ENCODE results near the gene HSPB1. TPM values are rescaled to one million over a fixed set of nuclear protein-coding genes. Genes with fewer than 3 reads are reported as not detected.

HSPB1 gene
- 10 to 100 TPM; 41.9 to 43.1 TPM for total RNA-seq
- 100 to 1,000 TPM in 1 of 2 donors, 10 to 100 TPM in 1; 49.7 to 111 TPM for polyA plus RNA-seq

GRCh38 chr7:76302347-76303201 is at the start of gene HSPB1:
HSPB1 (plus strand) TSS chr7:76302673; CDS start chr7:76302713, 40 bp downstream.
- H3K4me3 ChIP-seq (ENCODE audit: low read length in 2 of 2): peak within 1 kb of the TSS; percentile 61 to 63
- POLR2A ChIA-PET (ENCODE audit: partially characterized antibody): interaction anchor here (1.0 to 3.3 kb wide), 5 partner anchors 11 to 56 kb away, joined by 3 to 26 read pairs (median 9); partner anchors contain the start of gene YWHAG

GRCh38 chr7:76254781-76255180 is 47.7 kb upstream of the HSPB1 start:
- Mint-ChIP-seq H3K9me3 (no peaks in the 10 kb centered on the region), H3K4me1 (peaks cover 0 to 8% (median 0%) of the 10 kb centered on the region in 4 donors), H3K27ac (no peak overlapping the region), H3K36me3 (no peaks in the 10 kb centered on the region), H3K4me3 (no peak overlapping the region), H3K27me3 (peaks cover 11 to 17% of the 10 kb centered on the region in 2 donors)
- intact Hi-C loops (cut with micrococcal nuclease): no loop called here
- no peaks in the 10 kb centered on the region for H3K9me3 ChIP-seq (ENCODE audit: control insufficient read depth in 1 of 2, low read length in 2 of 2)
- ChIA-PET CTCF (ENCODE audit: partially characterized antibody) (interaction anchor here (0.6 to 1.4 kb wide), 3 partner anchors 9 to 1607 kb away, joined by 3 to 6 read pairs (median 3); no protein-coding TSS in a partner anchor), POLR2A (ENCODE audit: partially characterized antibody) (no interaction called here)
- H3K27me3 ChIP-seq (ENCODE audit: insufficient read depth, low read length): no peaks in the 10 kb centered on the region
- H3K27ac ChIP-seq (ENCODE audit: low read depth, low read length): no peak overlapping the region
- DNase-seq: no peak
- no peaks in the 10 kb centered on the region for H3K4me1 ChIP-seq (ENCODE audit: insufficient read depth, low read length)
- no peak overlapping the region for H3K4me3 ChIP-seq (ENCODE audit: low read length in 2 of 2)
- H3K36me3 ChIP-seq (ENCODE audit: insufficient read depth, low read length): no peaks in the 10 kb centered on the region

More at GRCh38 chr7:76302347-76303201, at the start of gene HSPB1:
- H3K27ac ChIP-seq (ENCODE audit: low read depth, low read length): peak within 1 kb of the TSS; percentile 62
- peak within 1 kb of the TSS; percentile 90 to 97 (median 92) for H3K4me3 Mint-ChIP-seq
- peaks cover 11 to 24% (median 15%) of the 10 kb centered on the region in 4 donors for H3K4me1 Mint-ChIP-seq
- H3K27me3 ChIP-seq (ENCODE audit: insufficient read depth, low read length): no peaks in the 10 kb centered on the region
- intact Hi-C loops (cut with micrococcal nuclease): loop anchor here (1.0 to 5.0 kb wide), 6 partner anchors 12 to 1395 kb away; partner anchors contain the start of genes RSBN1L and YWHAG
- H3K9me3 ChIP-seq (ENCODE audit: control insufficient read depth in 1 of 2, low read length in 2 of 2): no peaks in the 10 kb centered on the region
- H3K4me1 ChIP-seq (ENCODE audit: insufficient read depth, low read length): peaks cover 6% of the 10 kb centered on the region
- CTCF ChIA-PET (ENCODE audit: partially characterized antibody): interaction anchor here (0.6 to 17.2 kb wide), 5 partner anchors 4 to 124 kb away, joined by 3 to 350 read pairs (median 5); partner anchors contain the start of gene HSPB1
- DNase-seq: peak; percentile 61 to 82 (median 65)
- peaks cover 0 to 2% of the 10 kb centered on the region in 2 donors for H3K36me3 Mint-ChIP-seq
- no peaks in the 10 kb centered on the region for H3K9me3 Mint-ChIP-seq
- no peaks in the 10 kb centered on the region for H3K27me3 Mint-ChIP-seq
- no peaks in the 10 kb centered on the region for H3K36me3 ChIP-seq (ENCODE audit: insufficient read depth, low read length)
- peak within 1 kb of the TSS; percentile 88 to 96 (median 93) for H3K27ac Mint-ChIP-seq

GRCh38 chr7:76257973-76258372 is 44.5 kb upstream of the HSPB1 start:
- Histone ChIP-seq H3K4me3 (ENCODE audit: low read length in 2 of 2) (no peak overlapping the region), H3K27me3 (ENCODE audit: insufficient read depth, low read length) (peaks cover 5% of the 10 kb centered on the region), H3K4me1 (ENCODE audit: insufficient read depth, low read length) (no peaks in the 10 kb centered on the region), H3K9me3 (ENCODE audit: control insufficient read depth in 1 of 2, low read length in 2 of 2) (no peaks in the 10 kb centered on the region), H3K36me3 (ENCODE audit: insufficient read depth, low read length) (no peaks in the 10 kb centered on the region), H3K27ac (ENCODE audit: low read depth, low read length) (no peak overlapping the region)
- H3K9me3 Mint-ChIP-seq: peaks cover 0 to 2% (median 0%) of the 10 kb centered on the region in 8 donors
- H3K27me3 Mint-ChIP-seq: peaks cover 17 to 19% of the 10 kb centered on the region in 2 donors
- intact Hi-C loops (cut with micrococcal nuclease): no loop called here
- H3K4me1 Mint-ChIP-seq: peaks cover 0 to 8% (median 0%) of the 10 kb centered on the region in 4 donors
- CTCF ChIA-PET (ENCODE audit: partially characterized antibody): interaction anchor here (0.7 kb wide), 1 partner anchor 26 kb away, joined by 3 read pairs; no protein-coding TSS in a partner anchor
- POLR2A ChIA-PET (ENCODE audit: partially characterized antibody): no interaction called here
- no peak overlapping the region for H3K27ac Mint-ChIP-seq
- peak overlapping the region in 3 of 8 donors; percentile 17 to 46 (median 31) for H3K4me3 Mint-ChIP-seq
- DNase-seq: no peak
- no peaks in the 10 kb centered on the region for H3K36me3 Mint-ChIP-seq

- Histone ChIP-seq H3K9me3 (ENCODE audit: control insufficient read depth in 1 of 2, low read length in 2 of 2) (no peaks in the 10 kb centered on the region), H3K36me3 (ENCODE audit: insufficient read depth, low read length) (no peaks in the 10 kb centered on the region), H3K4me1 (ENCODE audit: insufficient read depth, low read length) (no peaks in the 10 kb centered on the region), H3K27me3 (ENCODE audit: insufficient read depth, low read length) (peaks cover 5% of the 10 kb centered on the region), H3K27ac (ENCODE audit: low read depth, low read length) (no peak overlapping the region), H3K4me3 (ENCODE audit: low read length in 2 of 2) (no peak overlapping the region)
- Mint-ChIP-seq H3K9me3 (peaks cover 0 to 2% (median 0%) of the 10 kb centered on the region in 8 donors), H3K4me1 (peaks cover 0 to 8% (median 0%) of the 10 kb centered on the region in 4 donors), H3K27ac (no peak overlapping the region), H3K27me3 (peaks cover 19 to 21% of the 10 kb centered on the region in 2 donors), H3K4me3 (peak overlapping the region in 6 of 8 donors; percentile 5 to 70 (median 36)), H3K36me3 (no peaks in the 10 kb centered on the region)
- CTCF ChIA-PET (ENCODE audit: partially characterized antibody): no interaction called here
- intact Hi-C loops (cut with micrococcal nuclease): loop anchor here (2.0 kb wide), 1 partner anchor 43 kb away; the partner anchor contains the start of gene HSPB1
- POLR2A ChIA-PET (ENCODE audit: partially characterized antibody): no interaction called here
- no peak for DNase-seq
These were observed 43.1 kb upstream of the HSPB1 start for GRCh38 chr7:76259124-76260093.

- Histone ChIP-seq H3K27ac (ENCODE audit: low read depth, low read length) (no peak overlapping the region), H3K9me3 (ENCODE audit: control insufficient read depth in 1 of 2, low read length in 2 of 2) (no peaks in the 10 kb centered on the region), H3K4me3 (ENCODE audit: low read length in 2 of 2) (no peak overlapping the region), H3K27me3 (ENCODE audit: insufficient read depth, low read length) (peaks cover 5% of the 10 kb centered on the region), H3K4me1 (ENCODE audit: insufficient read depth, low read length) (no peaks in the 10 kb centered on the region), H3K36me3 (ENCODE audit: insufficient read depth, low read length) (no peaks in the 10 kb centered on the region)
- no peaks in the 10 kb centered on the region for H3K36me3 Mint-ChIP-seq
- POLR2A ChIA-PET (ENCODE audit: partially characterized antibody): no interaction called here
- intact Hi-C loops (cut with micrococcal nuclease): loop anchor here (2.0 kb wide), 1 partner anchor 43 kb away; the partner anchor contains the start of gene HSPB1
- H3K4me3 Mint-ChIP-seq: peak overlapping the region in 1 of 8 donors; percentile 29
- H3K27me3 Mint-ChIP-seq: peaks cover 21 to 23% of the 10 kb centered on the region in 2 donors
- CTCF ChIA-PET (ENCODE audit: partially characterized antibody): no interaction called here
- H3K4me1 Mint-ChIP-seq: peaks cover 0 to 8% (median 0%) of the 10 kb centered on the region in 4 donors
- H3K27ac Mint-ChIP-seq: no peak overlapping the region
- H3K9me3 Mint-ChIP-seq: peaks cover 0 to 2% (median 0%) of the 10 kb centered on the region in 8 donors
- DNase-seq: peak in 3 of 5 donors; percentile 21 to 63 (median 22)
These were observed 42.2 kb upstream of the HSPB1 start for GRCh38 chr7:76260171-76260703.

GRCh38 chr7:76261329-76261728 is 41.1 kb upstream of the HSPB1 start:
- H3K27ac ChIP-seq (ENCODE audit: low read depth, low read length): no peak overlapping the region
- DNase-seq: no peak
- H3K27ac Mint-ChIP-seq: no peak overlapping the region
- H3K4me1 Mint-ChIP-seq: peaks cover 0 to 8% (median 0%) of the 10 kb centered on the region in 4 donors
- H3K36me3 Mint-ChIP-seq: no peaks in the 10 kb centered on the region
- no peak overlapping the region for H3K4me3 Mint-ChIP-seq
- H3K27me3 Mint-ChIP-seq: peaks cover 20 to 23% of the 10 kb centered on the region in 2 donors
- ChIA-PET CTCF (ENCODE audit: partially characterized antibody) (interaction anchor here (1.1 kb wide), 1 partner anchor 55 kb away, joined by 3 read pairs; no protein-coding TSS in a partner anchor), POLR2A (ENCODE audit: partially characterized antibody) (no interaction called here)
- H3K36me3 ChIP-seq (ENCODE audit: insufficient read depth, low read length): no peaks in the 10 kb centered on the region
- H3K9me3 ChIP-seq (ENCODE audit: control insufficient read depth in 1 of 2, low read length in 2 of 2): no peaks in the 10 kb centered on the region
- H3K4me3 ChIP-seq (ENCODE audit: low read length in 2 of 2): no peak overlapping the region
- H3K27me3 ChIP-seq (ENCODE audit: insufficient read depth, low read length): peaks cover 5% of the 10 kb centered on the region
- peaks cover 0 to 2% (median 0%) of the 10 kb centered on the region in 8 donors for H3K9me3 Mint-ChIP-seq
- intact Hi-C loops (cut with micrococcal nuclease): loop anchor here (2.0 kb wide), 1 partner anchor 41 kb away; the partner anchor contains the start of gene HSPB1
- no peaks in the 10 kb centered on the region for H3K4me1 ChIP-seq (ENCODE audit: insufficient read depth, low read length)

Data from CD4-positive, alpha-beta memory T cell (primary cell).